Choroid plexus epithelial cell (primary cell): ENCODE results near the gene ADAD2.
A peak's percentile ranks its signal among the peaks of the same experiment; 100 is the strongest.

ENCODE experiments used
- DNase-seq: peaks from one replicate; pipeline ENCODE4 v3.0.0-alpha.2; 2010; ENCODE audit warnings: low read depth
- H3K4me3 ChIP-seq: 2 replicates; pipeline ENCODE4 v1.5.1; 2011; ENCODE audit warnings: low read depth, mild to moderate bottlenecking, control low read depth, low read length, moderate library complexity
- TF ChIP-seq, protein P1 (sequence below): conservative IDR thresholded peaks from 2 replicates; pipeline ENCODE4 v1.5.1; 2011; ENCODE audit warnings: low read depth, mild to moderate bottlenecking, control low read depth, inconsistent platforms, low read length, moderate library complexity

The ADAD2 gene

DNA sequence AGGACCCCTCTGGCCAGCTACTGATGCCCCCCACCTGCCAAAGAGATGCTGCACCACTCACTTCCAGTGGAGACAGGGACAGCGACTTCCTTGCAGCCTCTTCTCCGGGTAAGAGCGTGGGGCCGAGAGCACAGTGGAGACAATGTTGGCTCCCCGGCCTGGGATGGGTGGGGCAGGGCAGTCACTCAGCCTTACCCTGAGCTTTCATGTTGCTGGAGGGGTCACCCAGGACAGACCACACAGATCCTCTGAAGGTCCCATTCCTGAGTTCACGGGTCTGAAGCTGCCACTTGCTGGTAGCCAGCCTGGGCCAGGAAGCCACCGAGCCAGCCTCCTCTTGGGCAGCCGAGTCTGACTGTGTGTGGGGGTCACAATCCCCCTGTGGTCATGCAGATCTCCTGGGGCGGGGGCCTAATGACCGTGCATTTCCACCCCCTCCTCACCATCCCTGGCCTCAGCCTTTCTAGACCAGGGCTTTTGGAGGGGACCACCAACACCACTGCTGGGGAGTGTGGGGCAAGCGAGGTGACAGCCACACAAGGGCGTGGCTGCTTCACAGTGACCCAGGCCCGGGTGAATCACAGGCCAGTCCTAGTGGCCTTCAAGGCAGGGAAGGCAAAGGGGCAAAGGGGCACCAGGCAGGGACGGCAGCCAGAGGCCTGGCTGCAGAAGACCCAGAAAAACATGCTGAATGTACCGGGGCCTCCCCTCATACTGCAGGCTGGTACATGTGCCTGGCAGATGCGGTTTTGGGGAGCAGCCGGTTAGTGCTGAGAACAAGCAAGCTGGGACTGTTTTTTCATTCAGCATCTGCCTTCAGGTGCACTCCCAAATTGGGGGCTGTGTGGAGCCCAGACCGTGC, 14.5 kb upstream of the ADAD2 start:
- H3K4me3 ChIP-seq: no peak overlapping the region
- no peak for DNase-seq
- TF ChIP-seq, protein P1, sequence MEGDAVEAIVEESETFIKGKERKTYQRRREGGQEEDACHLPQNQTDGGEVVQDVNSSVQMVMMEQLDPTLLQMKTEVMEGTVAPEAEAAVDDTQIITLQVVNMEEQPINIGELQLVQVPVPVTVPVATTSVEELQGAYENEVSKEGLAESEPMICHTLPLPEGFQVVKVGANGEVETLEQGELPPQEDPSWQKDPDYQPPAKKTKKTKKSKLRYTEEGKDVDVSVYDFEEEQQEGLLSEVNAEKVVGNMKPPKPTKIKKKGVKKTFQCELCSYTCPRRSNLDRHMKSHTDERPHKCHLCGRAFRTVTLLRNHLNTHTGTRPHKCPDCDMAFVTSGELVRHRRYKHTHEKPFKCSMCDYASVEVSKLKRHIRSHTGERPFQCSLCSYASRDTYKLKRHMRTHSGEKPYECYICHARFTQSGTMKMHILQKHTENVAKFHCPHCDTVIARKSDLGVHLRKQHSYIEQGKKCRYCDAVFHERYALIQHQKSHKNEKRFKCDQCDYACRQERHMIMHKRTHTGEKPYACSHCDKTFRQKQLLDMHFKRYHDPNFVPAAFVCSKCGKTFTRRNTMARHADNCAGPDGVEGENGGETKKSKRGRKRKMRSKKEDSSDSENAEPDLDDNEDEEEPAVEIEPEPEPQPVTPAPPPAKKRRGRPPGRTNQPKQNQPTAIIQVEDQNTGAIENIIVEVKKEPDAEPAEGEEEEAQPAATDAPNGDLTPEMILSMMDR: no peak

DNA sequence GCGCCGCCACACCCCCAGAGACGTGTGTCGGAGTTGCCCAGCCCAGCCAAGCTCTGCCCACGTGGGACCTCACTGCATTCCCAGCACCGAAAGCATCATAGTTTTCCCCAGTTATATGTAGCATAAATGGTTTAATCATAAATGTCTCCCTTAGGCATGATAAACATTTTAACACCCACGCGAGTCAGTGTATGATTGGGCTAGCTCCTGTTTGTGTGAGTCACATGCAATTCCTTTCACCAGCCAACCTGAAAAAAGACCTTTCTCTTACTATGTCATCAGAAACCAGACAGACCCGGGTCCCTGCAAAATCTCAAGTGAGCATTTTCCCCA, 13.2 kb upstream of the ADAD2 start:
- peak; percentile 46 for DNase-seq
- TF ChIP-seq, protein P1: no peak

DNA sequence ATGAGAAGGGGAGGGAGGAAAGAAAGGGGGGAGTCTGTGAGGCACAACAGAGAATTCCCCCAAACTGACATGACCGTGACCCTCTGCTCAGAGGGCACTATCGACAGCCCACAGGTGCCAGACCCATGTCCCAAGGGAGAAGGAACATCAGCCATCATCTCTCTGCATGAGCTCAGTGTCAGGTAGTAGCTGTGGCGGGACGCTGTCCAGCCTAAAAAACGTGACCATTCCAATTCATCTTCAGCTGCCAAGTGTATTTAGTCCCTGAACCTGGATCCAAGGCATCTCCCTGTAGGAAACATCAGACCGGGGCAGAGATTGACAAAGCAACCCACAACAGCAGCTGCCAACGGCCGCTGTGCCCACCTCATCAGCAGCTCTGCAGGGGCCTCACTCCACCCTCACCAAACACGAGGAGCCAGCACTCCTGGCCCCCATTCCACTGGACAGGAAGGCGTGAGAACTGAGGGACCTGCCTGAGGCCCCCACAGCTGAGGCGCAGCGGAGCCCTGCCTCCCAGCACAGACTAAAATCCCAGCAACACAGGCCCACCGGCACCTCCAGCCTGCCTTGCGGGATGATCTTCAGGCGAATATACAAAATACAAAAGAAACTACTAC, 12.7 kb upstream of the ADAD2 start:
- no peak overlapping the region for H3K4me3 ChIP-seq
- TF ChIP-seq, protein P1: no peak

More for the DNA sequence above, 13.2 kb upstream of the ADAD2 start:
- H3K4me3 ChIP-seq: no peak overlapping the region

DNA sequence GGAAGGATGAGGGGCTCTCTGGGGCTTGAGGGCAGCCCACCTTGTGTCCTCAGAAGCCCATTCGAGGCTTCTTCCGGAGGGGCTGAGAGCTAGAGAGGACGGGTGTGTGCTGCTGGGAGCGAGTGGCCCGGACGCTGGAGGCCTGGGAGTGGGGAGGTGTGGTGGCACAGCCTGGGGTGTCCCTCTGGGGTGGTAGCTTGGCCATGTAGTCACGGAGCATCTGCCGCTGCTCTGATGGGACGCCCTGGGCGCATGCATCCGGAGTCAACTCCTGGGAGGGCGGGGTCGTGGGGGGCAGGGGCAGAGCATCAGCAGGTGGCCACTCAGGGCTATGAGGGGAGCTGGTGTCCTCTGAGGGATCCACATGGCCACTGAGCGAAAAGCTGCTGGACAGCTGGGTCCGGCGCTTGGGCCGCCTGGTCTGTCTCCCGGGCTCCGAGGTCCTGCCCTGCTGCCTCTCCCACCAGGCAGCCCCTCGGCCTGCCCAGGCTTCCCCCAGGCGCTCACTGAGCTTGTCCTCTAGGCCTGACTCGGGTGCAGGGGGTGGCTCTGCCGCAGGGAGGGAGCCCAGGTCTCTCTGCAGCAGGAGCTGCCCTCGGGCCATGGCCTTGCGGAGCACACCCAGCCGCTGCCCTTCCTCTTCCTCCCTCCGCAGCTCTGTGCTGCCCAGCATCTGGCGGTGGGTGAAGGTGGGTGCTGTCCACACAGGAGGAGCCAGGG, 11.9 kb upstream of the ADAD2 start:
- TF ChIP-seq, protein P1: no peak
- no peak for DNase-seq
- no peak overlapping the region for H3K4me3 ChIP-seq

More for the DNA sequence above, 12.7 kb upstream of the ADAD2 start:
- no peak for DNase-seq

DNA sequence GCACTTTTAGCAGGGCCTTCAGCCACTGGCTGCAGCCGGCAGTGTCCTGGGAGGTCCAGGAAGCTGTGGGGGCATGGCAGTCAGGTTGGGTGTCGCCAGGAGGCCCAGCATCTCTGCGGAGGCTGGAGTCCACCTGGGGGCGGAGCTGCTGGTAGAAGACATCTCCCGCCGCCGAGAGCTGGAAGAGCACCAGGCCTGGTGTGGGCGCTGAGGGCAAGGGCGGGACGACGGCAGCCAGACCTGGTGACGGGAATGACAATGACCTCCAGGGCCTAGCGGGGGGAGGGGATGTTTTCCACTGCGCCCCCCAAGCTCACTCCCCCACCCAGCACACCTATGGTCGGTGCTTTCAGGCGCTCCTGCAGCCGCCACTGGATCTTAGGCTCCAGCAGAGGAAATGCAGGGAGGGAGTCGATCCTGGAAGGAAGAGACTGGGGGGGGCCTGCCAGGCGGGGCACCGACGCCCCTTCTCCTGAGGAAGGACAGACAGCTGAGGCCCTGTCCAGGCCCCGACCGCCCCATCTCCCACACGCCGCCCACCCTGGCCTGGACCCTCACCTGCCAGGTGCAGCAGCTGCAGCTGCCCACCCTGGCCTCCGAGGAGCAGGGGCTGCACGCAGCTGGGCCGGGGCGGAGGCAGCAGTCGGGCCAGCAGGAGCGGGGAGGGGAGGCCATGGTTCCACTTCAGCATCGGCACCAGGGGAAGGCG, 11.2 kb upstream of the ADAD2 start:
- no peak overlapping the region for H3K4me3 ChIP-seq
- no peak for DNase-seq
- TF ChIP-seq, protein P1: no peak

DNA sequence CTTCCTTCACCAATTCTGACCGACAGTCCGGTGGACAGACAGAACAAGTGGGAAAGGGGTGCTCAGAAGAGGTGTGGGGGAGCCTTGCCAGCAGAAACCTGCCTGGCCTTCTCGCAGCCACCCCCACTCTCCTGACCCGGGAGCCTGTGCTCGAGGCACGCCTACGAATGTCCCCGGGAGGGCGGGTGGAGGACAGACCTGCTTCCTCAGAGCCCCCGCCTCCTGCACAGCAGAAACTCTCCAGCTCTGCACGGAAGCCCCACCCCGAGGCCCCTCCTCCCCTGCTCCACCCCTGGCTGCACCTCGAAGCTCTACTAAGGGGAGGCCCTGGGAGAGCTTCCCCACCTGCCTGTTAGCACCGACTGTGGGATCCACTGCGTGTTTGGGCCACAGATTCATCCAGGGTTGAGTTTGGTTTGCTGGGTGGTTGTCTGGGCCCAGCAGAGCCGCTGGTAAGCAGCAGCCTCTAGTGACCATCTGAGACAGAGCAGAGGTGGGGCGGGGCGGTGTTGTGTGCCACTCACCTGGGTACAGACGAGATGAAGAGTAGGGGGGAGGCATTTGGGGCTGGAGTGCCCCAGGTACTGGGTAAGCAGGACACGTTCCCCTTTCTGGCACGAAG, 10.3 kb upstream of the ADAD2 start:
- H3K4me3 ChIP-seq: no peak overlapping the region

More for the DNA sequence above, 10.3 kb upstream of the ADAD2 start:
- TF ChIP-seq, protein P1: no peak
- no peak for DNase-seq
